IPS-NIHi11 (cell line): ENCODE results near the gene KIF11.
"Not testable (repeated sequence)": the region's sequence is repeated elsewhere in the genome, so short reads cannot be mapped to it uniquely, and the experiment has no call there.

Experiments used
- DNase-seq: peaks from one replicate; pipeline ENCODE4 v3.0.0; 2012; ENCODE audit warnings: mixed read lengths, low spot score

KIF11 gene

DNA sequence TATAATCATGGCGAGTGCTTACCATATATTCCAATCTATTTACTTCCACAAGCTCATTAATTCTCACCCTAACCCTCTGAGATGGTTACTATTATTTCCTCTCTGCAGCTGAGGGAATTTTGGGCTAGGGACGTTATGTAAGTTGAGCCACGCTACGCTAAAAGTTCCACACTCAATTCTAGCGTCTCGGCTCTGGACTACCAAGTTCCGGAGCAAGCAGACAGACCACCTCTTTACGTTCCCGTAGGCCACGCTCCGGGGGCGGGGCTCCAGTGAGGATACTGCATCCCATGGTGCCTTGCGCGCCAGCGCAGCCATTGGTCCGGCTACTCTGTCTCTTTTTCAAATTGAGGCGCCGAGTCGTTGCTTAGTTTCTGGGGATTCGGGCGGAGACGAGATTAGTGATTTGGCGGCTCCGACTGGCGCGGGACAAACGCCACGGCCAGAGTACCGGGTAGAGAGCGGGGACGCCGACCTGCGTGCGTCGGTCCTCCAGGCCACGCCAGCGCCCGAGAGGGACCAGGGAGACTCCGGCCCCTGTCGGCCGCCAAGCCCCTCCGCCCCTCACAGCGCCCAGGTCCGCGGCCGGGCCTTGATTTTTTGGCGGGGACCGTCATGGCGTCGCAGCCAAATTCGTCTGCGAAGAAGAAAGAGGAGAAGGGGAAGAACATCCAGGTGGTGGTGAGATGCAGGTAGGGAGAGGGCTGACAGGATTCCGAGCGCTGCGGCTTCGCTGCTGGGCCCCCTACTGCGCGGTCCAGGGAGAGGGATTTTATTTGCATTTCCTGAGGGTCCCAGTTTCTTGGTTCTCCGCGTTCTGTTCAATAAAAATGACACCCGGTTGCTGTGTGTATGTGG, at the start of gene KIF11:
TSS of gene KIF11 (plus strand) at position 370 of the 858 bp plus-strand sequence. CDS start at position 616, 246 bp downstream.
- peak; percentile 91 for DNase-seq

GRCh38 chr10:92544296-92544695, 48.6 kb upstream of the KIF11 start:
- DNase-seq, result peak; percentile 21

DNA sequence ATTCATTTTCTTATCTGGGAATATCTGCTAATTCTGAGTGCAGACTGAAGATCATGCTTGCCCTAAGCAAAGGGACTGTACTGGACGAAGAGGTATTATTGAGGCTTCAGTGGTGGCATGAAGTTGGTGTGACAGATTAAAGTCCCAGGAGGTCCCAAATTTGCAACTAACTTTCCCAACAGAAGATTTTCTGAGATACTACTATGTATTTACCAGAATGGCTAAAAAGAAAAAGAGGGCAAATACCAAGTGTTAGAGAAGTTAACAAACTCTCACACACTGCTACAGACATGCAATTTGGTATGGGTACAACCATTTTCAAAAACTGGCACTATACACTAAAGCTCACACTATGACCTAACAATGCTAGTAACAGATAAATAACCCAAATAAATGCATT, 47.4 kb upstream of the KIF11 start:
- DNase-seq, result no peak

DNA sequence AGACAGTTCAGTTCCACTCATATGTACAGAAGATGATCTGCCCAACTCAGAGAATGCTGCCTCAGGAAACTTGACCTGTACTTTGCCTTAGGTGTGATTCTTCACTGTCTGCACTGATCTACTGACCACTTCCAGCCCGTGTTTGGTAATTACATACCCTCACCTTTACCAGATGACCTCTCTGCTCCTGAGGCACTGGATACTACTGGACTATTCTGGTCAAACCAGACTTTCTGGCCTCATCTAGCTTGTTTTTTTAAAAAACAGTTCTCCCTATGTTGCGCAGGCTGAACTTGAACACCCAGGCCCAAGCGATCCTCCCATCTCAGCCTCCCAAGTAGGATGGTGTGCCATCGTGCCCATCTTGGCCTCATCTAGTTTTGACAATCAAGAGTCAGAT, 45.3 kb upstream of the KIF11 start:
- no peak for DNase-seq

DNA sequence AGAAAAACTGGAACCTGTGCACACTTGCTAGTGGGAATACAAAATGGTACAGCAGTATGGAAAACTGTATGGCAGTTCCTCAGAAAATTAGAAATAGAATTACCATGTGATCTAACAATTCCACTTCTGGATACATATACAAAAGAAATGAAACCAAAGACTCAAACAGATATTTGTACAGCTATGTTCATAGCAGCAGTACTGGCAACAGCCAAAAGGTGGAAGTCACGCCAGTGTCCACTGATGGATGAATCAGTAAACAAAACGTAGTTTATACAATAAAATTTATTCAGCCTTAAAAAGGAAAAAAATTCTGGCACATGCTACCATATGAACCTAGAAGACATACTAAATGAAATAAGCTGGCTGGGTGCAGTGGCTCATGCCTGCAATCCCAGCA, 42.0 kb upstream of the KIF11 start:
- no peak for DNase-seq

GRCh38 chr10:92552310-92552709, 40.6 kb upstream of the KIF11 start:
- DNase-seq, result no peak

- DNase-seq, result no peak
These were observed 39.0 kb upstream of the KIF11 start for GRCh38 chr10:92553959-92554358.

DNA sequence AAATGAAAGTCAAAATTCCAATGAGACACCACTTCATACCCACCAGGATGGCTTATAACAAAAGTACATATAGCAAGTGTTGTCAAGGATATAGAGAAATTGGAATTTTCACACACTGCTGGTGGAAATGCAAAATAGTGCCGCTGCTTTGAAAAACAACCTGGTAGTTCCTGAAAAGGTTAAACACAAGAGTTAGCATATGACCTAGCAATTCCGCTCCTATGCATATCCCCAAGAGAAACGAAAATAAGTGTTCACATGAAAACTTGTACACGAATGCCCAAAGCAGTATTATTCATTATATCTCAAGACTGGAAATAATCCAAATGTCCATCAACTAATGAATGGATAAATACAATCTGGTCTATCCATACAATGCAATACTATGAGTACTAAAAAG, 33.9 kb upstream of the KIF11 start:
- DNase-seq, result no peak

- no peak for DNase-seq
These were observed 30.5 kb upstream of the KIF11 start for GRCh38 chr10:92562424-92562823.

GRCh38 chr10:92567952-92568600, 24.9 kb upstream of the KIF11 start:
- peak; percentile 38 for DNase-seq

GRCh38 chr10:92569071-92569470, 23.9 kb upstream of the KIF11 start:
- no peak for DNase-seq

DNA sequence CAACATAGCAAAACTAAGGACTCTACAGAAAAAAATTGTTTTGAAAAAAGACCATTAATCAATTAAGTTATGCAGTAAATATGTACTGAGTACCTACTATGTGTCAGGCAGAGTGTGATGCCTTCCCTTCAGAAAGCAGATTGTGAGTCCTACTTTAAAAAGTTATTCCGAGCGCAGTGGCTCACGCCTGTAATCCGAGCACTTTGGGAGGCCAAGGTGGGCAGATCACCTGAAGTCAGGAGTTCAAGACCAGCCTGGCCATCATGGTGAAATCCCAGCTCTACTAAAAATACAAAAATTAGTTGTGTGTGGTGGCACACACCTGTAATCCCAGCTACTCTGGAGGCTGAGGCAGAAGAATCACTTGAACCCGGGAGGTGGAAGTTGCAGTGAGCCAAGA, 23.3 kb upstream of the KIF11 start:
- DNase-seq, result not testable (repeated sequence)

DNA sequence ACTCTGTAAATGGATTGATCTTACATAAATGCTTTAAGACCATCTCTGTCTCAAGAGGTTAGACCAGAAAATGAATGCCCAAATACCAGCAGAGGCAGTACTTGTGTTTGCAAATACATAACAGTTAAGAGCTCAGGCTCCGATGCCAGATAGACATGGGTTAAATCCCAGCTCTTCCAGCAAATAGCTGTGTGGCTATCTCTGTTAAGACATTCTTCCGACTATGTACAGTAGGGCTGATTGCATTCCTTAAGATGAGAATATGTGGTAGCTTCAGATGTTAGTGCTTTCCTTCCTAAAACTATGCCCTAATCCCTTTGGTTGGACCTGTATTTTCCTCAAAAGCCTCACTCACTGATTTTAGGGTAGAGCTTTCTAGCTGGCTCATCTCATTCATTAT, 21.3 kb upstream of the KIF11 start:
- DNase-seq, result no peak

GRCh38 chr10:92572362-92573090, 20.4 kb upstream of the KIF11 start:
- peak; percentile 12 for DNase-seq

DNA sequence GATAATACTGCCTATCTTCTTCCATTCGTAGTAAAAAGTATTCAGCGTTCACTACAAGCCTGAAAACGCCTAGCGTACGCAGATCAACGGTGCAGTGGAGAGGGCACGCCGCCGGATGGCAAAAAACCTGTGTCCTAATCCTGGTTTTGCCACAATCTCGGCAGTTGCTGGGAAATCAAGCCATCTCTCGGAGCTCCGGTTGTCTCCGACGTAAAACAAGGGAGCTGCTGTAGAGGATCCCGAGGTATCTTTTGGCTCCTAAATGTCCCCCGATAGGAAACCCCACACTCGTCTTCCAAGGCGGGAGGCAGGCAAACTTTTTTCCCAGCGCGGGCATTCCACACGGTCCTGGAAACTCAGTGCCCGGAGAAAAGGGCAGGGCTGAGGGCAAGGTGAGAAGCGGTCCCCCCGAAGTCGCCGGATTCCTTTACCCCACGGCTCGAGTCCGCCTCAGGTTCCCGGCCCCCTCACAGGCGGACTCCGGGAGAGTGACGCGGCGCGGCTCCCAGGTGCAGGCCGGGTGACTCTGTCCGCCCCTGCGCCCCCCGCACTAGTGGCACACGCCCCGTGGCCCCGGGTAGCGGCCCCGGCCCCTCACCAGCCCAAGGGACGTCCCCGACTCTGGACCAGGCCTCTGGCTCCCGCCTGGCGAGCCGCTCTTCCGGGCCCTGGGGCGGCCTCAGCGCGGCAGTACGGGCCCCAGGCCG, 19.7 kb upstream of the KIF11 start:
- DNase-seq, result peak; percentile 27

- peak; percentile 97 for DNase-seq
These were observed 19.0 kb upstream of the KIF11 start, which contains the start of gene IDE for GRCh38 chr10:92573798-92574547. TSS of gene IDE (minus strand) at chr10:92574093. CDS start at chr10:92574019, 74 bp downstream.

DNA sequence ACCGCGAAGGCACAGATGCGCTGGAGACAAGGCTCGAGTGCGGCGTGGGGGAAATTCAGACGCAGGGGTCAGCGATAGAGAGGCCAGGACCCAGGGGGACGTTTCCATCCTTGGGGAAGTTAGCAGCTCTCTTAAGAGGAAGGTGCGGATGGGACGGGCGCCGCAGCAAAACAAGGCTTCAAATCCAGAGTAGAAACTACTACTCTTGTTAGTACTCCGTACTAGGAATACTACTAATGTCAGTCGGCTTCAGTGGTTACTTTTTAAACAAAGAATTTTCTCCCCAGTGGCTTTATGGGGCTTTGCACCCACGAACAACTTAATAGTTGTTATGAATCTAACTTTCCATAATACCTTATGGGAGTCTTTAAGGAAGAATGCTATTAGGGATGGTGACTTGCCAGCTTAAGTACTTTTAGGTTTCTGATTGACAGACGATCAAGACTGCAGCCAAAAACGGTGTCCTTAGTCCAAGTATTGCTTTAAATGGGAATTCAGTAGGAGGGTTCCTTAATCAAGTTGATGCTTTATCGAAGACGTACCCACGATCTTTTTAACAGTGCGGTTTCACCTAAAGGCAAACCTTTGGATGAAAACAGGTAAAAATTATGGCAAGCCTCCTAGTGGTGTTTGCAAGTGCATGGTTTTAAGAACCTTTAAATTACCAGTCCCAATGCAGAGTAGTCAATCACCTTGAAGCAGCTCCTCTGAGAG, 18.2 kb upstream of the KIF11 start:
- DNase-seq, result peak; percentile 27

- DNase-seq, result no peak
These were observed 17.0 kb upstream of the KIF11 start for GRCh38 chr10:92575961-92576360.

- not testable (repeated sequence) for DNase-seq
These were observed 10.6 kb upstream of the KIF11 start for GRCh38 chr10:92582347-92582746.
